ENCODE data around the gene TRAPPC2B.
A peak's percentile ranks its signal among the peaks of the same experiment; 100 is the strongest.
"Not testable (repeated sequence)": the region's sequence is repeated elsewhere in the genome, so short reads cannot be mapped to it uniquely, and the experiment has no call there.

Gene TRAPPC2B

DNA sequence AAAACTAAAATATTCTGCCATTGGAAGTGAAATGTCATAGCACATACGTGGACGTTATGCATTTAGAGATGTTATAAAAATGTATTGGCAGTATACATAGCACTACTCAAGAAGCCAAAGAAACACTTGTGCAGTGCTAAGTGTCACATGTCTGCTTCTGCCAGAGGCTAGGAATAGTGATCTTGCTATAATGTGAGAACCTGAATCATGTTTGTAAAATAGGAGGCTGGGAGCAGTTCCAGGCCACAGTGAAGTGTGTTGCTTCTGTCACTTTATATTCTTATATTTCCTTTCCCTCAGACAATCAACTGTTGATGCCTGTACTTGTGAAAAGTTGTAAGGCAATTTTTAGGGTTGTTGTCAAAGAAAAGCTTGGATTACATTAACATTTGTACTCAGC lies 3.4 kb downstream of the TRAPPC2B start:
- DNase-seq (ENCODE audit: low read depth, low spot score): no peak
- H3K27ac ChIP-seq: no peak overlapping the region

DNA sequence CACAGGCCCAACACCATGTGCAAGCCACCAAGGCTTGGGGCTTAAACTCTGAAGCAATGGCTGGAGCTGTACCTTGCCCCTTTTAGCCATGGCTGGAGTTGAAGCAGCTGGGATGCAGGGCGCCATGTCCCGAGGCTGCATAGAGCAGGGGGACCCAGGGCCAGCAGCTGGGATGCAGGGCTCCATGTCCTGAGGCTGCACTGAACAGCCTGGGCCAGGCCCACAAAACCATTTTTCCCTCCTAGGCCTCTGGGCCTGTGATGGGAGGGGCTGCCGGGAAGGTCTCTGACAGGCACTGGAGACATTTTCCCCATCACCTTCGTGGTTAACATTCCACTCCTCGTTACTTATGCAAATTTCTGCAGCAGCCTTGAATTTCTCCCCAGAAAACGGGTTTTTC lies 10.8 kb downstream of the TRAPPC2B start:
- H3K27ac ChIP-seq: no peak overlapping the region

DNA sequence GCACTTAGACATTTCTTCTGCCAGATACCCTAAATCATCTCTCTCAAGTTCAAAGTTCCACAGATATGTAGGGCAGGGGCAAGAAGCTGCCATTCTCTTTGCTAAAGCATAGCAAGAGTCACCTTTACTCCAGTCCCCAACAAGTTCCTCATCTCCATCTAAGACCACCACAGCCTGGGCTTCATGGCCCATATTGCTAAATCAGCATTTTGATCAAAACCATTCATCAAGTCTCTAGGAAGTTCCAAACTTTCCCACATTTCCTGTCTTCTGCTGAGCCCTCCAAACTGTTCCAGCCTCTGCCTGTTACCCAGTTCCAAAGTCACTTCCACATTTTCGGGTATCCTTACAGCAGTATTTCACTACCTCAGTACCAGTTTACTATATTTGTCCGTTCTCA lies 11.3 kb downstream of the TRAPPC2B start:
- DNase-seq (ENCODE audit: low read depth, low spot score); H3K27ac ChIP-seq: not testable (repeated sequence)

More for the DNA sequence above, 10.8 kb downstream of the TRAPPC2B start:
- DNase-seq (ENCODE audit: low read depth, low spot score): no peak

DNA sequence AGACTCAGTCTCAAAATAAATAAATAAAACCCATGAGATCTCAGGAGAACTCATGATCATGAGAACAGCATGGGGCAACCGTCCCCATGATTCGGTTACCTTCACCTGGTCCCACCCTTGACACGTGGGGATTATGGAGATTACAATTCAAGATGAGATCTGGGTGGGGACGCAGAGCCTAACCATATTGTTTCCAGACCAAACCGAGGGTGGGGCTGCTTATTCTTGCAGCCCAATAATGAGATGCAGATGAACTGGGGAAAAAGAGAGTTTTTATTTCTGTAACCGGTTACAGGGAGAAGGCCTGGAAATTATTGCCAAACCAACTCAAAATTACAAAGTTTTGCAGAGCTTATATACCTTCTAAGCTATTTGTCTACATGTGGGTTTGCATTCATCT lies 12.8 kb downstream of the TRAPPC2B start:
- DNase-seq (ENCODE audit: low read depth, low spot score): no peak
- no peak overlapping the region for H3K27ac ChIP-seq

DNA sequence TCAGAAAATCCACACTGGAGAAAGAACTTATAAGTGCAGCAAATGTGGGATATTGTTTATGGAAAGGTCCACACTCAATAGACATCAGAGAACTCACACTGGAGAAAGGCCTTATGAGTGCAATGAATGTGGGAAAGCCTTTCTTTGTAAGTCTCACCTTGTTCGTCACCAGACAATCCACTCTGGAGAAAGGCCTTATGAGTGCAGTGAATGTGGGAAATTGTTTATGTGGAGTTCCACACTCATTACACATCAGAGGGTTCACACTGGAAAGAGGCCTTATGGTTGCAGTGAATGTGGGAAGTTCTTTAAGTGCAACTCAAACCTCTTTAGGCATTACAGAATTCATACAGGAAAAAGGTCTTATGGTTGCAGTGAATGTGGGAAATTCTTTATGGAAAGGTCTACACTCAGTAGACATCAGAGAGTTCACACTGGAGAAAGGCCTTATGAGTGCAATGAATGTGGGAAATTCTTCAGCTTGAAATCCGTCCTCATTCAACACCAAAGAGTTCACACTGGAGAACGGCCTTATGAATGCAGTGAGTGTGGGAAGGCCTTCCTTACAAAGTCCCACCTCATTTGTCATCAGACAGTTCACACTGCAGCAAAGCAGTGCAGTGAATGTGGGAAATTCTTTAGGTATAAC lies 14.3 kb downstream of the TRAPPC2B start:
- DNase-seq (ENCODE audit: low read depth, low spot score): no peak
- H3K27ac ChIP-seq: no peak overlapping the region

DNA sequence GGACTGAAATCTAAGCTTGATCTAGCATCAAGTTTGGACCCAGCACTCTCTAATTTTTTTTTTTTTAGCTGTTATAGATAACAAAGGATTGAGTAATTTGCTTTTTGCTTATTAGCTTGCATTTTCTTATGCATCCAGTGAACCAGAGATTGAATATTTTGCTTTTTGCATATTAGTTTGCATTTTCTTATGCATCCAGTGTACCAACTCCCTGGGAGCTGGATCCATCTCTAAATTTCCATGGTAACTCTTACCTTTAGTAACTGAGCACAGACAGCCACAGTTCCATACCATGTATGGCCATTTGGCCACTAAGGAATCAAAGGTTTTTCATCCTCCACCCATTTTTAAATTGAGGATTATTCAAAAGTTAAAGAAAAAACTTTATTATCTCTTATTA lies 17.6 kb downstream of the TRAPPC2B start:
- H3K27ac ChIP-seq: no peak overlapping the region
- no peak for DNase-seq (ENCODE audit: low read depth, low spot score)

DNA sequence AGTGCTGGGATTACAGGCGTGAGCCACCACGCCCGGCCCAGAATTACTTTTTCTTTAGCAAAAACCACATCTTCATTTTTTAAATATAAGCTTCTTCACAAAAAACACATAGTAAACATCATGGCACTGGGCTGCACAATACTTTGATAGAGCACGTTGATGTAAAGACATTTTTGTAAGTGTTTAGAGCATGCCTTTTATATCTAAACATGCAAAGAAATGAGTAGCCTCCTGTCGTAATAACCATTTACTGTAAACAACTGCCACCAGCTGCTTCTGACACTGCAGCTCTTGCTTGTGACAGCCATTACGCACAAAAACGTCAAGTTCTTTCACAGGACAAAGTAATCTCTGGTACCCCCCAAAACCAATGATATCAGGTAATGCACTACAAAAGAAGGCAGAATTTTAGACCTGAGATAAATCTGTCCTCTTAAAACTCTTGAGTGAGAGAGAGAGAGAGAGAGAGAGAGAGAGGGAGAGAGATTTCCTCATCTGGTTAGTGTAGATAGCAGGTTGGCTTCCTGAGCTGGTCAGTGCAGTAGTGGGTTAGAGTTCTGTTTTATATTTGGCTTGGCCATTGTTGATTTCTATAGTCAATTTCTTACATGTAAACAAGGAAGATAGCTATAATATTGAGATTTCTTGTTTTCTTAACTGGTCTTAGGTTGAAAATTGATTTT lies 19.6 kb downstream of the TRAPPC2B start:
- H3K27ac ChIP-seq: no peak overlapping the region
- no peak for DNase-seq (ENCODE audit: low read depth, low spot score)

DNA sequence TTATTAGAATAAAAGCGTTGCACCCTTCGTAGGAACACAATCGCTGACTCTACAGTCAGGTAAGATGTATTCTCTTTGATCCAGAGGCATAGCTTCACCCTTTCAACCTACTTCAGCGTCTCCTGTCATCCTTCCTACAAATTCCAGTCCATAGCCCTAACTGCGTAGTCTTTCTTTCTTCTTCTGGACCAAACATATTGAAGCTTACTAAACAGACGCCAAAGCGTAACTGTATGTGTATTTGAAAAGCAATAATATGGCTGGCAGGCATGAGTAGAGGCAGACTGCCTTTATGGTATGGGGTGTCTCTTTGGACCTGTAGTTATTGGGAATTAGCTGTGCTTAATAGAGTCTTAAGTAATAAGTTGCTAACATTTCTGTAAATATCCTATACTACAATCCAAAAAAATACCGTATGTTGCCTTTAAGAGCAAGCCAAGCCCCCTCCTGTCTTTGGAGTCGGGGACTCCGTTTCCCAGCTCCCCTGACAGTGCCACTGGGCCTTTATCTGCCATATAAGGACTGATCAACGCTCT lies 25.9 kb downstream of the TRAPPC2B start:
- peak overlapping the region; percentile 53 for H3K27ac ChIP-seq
- DNase-seq (ENCODE audit: low read depth, low spot score): no peak

DNA sequence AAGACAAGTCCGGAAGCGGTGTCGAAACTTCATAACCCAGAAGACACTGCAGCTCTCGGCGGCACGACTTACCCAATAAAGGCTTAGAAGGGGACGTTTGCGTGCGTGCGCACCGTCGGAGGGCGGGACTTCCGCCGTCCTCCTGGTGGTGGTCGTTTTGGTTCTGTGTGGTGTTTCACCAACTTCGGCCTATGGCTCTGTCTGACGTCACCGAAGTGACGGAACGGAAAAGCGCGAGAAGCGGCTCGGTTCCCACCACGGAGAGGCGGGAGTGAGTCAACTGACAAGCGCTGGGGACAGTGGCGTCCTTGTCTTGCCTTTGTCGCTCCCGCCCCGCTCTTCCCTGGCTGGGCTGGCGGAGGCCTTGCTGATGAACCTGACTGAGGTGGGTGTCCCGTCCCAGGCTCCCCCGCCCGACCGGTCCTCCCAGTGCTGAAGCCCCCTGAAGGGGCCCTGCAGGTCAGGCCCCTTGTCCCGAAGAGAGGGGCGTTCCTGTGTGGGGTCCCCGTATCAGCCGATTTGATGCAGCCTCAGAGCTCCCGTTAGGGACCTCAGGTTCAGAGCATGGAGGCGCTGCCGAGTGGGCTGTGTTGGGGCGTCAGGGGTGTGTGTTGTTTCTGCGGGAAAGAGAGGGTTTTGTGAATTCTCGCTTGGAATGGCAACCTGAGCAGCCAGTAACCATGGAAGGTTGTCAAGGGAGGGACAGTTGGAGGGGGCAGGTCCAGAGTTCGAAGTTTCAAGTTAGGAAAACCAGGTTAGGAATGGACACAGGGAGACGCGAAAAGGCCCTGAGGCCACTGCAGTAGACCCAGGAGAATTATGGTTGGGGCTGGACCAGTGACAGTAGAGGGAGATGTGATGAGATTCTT lies 26.6 kb downstream of the TRAPPC2B start, which contains the start of gene ZNF548:
Gene ZNF548 (plus strand): TSS at position 125 of the 869 bp plus-strand sequence. CDS start 246 bp downstream, at position 371.
- peak; percentile 81 for DNase-seq (ENCODE audit: low read depth, low spot score)
- peak within 1 kb of the TSS; percentile 53 for H3K27ac ChIP-seq

DNA sequence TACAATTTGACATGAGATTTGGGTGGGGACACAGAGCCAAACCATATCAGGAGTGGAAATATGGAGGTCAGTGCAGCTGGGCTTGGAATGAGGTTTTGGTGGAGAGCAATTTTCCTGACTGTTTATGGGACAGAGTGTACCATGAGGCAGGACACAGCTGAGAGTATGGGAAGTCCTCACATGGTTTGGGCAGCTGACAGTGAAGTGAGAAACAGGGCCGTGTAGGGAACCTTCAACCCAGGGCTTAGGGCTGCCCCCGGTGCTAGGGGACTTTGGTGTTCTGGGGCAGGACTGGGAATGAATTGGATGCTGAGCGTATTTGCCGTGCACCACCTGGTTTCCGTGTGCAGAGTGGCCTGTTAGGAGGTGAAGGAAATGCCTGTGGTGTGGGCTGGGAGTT lies 32.4 kb downstream of the TRAPPC2B start:
- DNase-seq (ENCODE audit: low read depth, low spot score): no peak
- no peak overlapping the region for H3K27ac ChIP-seq

DNA sequence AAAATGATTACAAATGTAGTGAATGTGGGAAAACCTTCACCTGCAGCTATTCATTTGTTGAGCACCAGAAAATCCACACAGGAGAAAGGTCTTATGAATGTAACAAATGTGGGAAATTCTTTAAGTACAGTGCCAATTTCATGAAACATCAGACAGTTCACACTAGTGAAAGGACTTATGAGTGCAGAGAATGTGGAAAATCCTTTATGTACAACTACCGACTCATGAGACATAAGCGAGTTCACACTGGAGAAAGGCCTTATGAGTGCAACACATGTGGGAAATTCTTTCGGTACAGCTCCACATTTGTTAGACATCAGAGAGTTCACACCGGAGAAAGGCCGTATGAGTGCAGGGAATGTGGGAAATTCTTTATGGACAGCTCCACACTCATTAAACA lies 35.5 kb downstream of the TRAPPC2B start:
- no peak for DNase-seq (ENCODE audit: low read depth, low spot score)
- no peak overlapping the region for H3K27ac ChIP-seq

DNA sequence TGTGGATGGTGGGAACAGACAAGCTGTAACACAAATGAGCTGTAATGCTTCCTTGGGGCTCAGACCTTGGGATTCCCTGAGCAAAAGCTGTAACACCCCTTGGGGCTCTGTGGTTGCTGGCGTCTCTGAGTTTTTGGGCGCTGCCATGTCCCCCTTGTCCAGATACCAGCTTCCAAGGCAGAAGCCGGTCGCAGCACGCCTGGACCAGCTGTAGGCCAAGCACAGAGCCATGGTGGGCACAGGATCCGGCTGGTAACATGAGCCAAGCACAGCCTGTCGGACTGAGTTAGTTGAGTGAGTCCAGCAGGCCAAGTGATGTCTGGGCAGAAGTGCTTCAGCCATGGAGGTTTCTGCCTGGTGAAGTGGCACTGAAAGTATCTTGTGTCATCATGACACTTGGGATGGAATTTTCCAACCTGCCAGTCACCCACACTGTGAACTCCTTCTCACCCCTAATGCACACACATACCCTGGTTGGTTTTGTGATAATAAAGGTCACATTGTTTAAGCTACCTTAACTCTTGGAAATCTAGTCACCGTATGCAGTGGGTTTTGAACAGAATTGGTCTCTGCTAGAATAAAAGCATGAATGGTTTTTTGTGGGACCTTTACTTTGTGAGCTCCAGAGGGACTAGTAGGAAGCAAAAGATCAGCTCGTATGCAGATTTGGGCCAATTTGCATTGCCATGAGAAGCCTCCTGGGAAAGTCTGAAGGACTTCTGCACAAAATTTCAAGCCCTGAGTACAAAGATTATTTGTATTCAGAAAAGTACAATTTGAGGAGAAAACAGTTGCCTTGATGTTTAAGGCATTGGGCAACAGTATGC lies 40.6 kb downstream of the TRAPPC2B start:
- H3K27ac ChIP-seq: no peak overlapping the region
- no peak for DNase-seq (ENCODE audit: low read depth, low spot score)

DNA sequence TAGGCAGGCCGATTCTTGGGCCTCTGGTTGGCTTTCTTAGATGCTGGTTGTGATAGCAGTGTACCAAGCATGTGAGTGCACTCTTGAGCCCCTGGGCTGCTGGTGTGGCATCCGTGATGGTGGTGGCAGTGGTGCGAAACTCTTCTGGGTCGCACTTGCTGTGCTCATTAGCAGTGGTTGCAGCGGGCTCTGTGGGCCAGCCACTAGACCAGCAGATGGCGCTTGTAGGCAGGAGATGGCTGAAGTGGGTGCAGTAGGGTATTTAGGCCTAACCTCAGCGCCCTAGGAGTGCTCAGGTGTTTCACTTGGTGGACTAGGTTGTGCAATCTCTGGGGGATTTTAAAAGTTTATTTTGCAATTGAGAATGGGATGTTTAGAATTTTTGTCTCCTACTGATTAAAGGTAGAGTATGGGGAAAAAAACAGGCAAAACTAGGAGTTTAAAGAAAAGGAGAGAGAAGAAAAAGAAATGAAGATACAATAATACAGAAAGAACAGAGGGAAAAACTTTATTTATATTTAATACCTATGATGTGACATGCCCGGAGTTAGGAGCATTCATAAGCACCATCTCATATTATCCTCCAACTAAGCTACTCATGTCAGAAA lies 43.3 kb downstream of the TRAPPC2B start:
- H3K27ac ChIP-seq: no peak overlapping the region
- DNase-seq (ENCODE audit: low read depth, low spot score): no peak

DNA sequence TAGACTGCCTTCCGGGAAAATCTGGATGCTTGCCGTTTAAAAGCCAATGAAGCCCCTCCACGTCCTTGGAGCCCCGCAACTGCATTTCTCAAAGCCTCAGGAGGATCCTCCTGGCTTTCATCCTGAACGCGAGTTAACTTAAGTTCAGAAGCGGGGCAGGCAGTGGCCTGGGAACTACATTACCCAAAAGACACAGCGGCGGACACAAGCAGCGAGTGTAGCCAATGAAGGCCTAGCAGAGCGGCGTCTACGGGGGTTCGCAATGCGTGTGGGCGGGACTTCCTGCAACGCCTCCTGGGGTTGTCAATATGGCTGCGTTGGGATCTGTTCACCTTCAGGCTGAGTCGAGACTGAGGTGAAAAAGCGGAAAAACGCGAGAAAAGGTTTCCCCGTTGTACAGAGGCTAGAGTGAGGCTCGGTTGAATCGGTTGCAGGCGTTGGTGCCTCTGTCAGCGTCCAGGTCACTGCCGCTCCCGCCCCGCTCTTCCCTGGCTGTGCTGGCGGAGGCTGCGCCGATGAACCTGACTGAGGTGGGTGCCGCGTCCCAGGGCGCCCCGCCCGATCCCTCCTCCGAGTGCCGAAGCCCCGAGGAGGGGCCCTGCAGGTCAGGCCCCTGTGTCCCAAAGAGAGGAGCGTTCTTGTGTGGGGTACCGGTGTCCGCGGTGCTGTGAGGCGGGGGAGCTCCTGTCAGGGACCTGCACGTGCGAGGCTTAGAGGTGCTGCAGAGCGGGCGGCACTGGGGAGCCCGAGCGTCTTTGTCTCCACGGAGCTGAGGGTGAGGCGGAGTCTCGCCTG lies 47.7 kb downstream of the TRAPPC2B start, which contains the start of gene ZNF17:
Gene ZNF17 (plus strand): TSS at position 285 of the 795 bp plus-strand sequence. CDS start 2,455 bp downstream, outside the sequence.
- DNase-seq (ENCODE audit: low read depth, low spot score): peak; percentile 73
- H3K27ac ChIP-seq: no peak within 1 kb of the TSS

Measured in epithelial cell of prostate (primary cell).